ENCODE measurements around the gene BRINP1.

BRINP1 gene

GRCh38 chr9:119121899-119122298 is 247.3 kb downstream of the BRINP1 start:
- DNase-seq (ENCODE audit: low read depth): no peak

DNA sequence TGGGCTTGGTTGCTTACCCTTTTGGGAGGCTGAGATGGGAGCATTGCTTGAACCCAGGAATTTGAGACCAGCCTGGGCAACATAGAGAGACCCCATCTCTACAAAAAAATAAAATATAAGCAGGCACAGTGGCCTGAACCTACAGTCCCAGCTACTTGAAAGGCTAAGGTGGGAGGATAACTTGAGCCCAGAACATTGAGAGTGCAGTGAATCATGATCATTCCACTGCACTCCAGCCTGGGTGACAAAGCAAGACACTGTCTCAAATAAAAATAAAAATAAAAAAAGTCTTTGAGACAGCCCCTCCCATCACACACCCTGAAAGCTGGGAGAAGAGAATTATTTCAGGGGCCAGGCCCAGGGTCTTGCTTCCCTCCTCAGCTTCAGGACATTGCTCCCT is 251.8 kb downstream of the BRINP1 start:
- DNase-seq (ENCODE audit: low read depth): no peak

Measured in iris pigment epithelial cell (primary cell).